SK-N-MC (cell line): ENCODE measurements around the gene NCOA6.

ENCODE experiments used
- DNase-seq: peaks from one replicate; pipeline ENCODE4 v3.0.0-alpha.2; 2011; ENCODE audit warnings: low read depth, low spot score
- H3K27ac ChIP-seq: fragments of 200-600 bp; sonication (generic); 2 replicates; pipeline ENCODE4 v1.5.1; 2016; ENCODE audit warnings: mixed run types
- H3K36me3 ChIP-seq: fragments of 200-600 bp; sonication (generic); 2 replicates; pipeline ENCODE4 v1.6.1; 2017; ENCODE audit warnings: antibody characterized with exemption, low read length, mixed read lengths; ENCODE audit not compliant: insufficient read depth
- H3K4me3 ChIP-seq: fragments of 200-600 bp; sonication (generic); 2 replicates; pipeline ENCODE4 v1.5.1; 2016
- H3K9ac ChIP-seq: fragments of 200-600 bp; sonication (generic); 2 replicates; pipeline ENCODE4 v1.8.0; 2017; ENCODE audit warnings: mixed run types, mixed read lengths; ENCODE audit not compliant: insufficient read length
- H3K9me3 ChIP-seq: fragments of 200-600 bp; sonication (generic); 2 replicates; pipeline ENCODE4 v1.6.1; 2017; ENCODE audit warnings: low read depth, mild to moderate bottlenecking, antibody characterized with exemption, low read length, moderate library complexity, mixed read lengths
- EZH2 ChIP-seq: fragments of 200-600 bp; sonication (generic); IDR thresholded peaks from one replicate; pipeline ENCODE4 v1.6.1; 2017; ENCODE audit warnings: antibody characterized with exemption
- FOXP2 ChIP-seq: optimal IDR thresholded peaks from 2 replicates; pipeline ENCODE3; 2011; ENCODE audit warnings: mild to moderate bottlenecking, moderate library complexity; ENCODE audit not compliant: insufficient read depth; ENCODE audit errors: extremely low read length, control extremely low read depth
- POLR2AphosphoS5 ChIP-seq: IDR thresholded peaks from 2 replicates; pipeline ENCODE4 v1.6.1; 2012; ENCODE audit warnings: mild to moderate bottlenecking, low read depth, low read length, borderline replicate concordance

The NCOA6 gene

DNA sequence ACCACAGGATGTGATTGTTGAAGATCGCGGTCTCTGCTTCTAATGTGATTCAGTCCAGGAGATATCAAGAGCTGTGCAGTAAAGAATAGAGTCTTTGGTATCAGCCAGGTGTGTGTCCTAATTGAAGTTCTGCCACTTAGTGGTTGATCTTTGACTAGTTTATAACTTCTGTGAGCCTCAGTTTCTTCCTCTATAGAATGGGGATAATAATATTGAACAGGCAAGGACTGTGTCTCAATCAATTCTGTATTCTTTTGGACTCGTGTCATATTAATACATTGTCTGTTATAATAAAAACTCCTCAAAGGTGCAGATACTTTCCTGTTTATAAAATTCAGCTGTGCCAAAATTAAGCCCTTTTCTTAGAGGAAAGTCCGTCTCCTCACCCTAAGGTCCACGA is 23.1 kb upstream of the NCOA6 start:
- H3K4me3 ChIP-seq: no peak overlapping the region
- no peak overlapping the region for H3K27ac ChIP-seq
- H3K9me3 ChIP-seq: no peaks in the 10 kb centered on the region
- H3K36me3 ChIP-seq: no peaks in the 10 kb centered on the region; the same call in 1 of the 2 replicates
- H3K9ac ChIP-seq: no peak overlapping the region
- TF ChIP-seq POLR2AphosphoS5 (no peak), EZH2 (no peak), FOXP2 (no peak)
- no peak for DNase-seq

DNA sequence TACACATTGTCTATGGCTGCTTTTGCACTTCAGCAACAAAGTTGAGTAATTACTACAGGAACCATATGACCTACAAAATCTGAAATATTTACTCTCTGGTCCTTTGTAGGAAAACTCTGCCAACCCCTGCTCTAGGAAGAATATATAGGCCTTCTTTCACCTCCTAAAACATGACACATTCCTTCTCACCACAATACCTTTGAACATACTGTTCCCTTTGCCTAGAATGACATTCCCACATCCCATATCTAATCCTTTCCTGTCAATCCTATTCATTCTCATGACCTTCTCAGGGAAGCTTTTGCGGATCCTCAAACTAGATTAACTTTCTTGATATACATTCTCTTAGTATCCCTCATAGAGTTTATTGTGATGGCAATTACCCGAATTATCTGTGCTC is 18.0 kb upstream of the NCOA6 start:
- TF ChIP-seq FOXP2: no peak
- H3K9me3 ChIP-seq: no peaks in the 10 kb centered on the region
- no peak for DNase-seq
- no peaks in the 10 kb centered on the region for H3K36me3 ChIP-seq
- no peak overlapping the region for H3K27ac ChIP-seq
- H3K4me3 ChIP-seq: no peak overlapping the region
- H3K9ac ChIP-seq: no peak overlapping the region

DNA sequence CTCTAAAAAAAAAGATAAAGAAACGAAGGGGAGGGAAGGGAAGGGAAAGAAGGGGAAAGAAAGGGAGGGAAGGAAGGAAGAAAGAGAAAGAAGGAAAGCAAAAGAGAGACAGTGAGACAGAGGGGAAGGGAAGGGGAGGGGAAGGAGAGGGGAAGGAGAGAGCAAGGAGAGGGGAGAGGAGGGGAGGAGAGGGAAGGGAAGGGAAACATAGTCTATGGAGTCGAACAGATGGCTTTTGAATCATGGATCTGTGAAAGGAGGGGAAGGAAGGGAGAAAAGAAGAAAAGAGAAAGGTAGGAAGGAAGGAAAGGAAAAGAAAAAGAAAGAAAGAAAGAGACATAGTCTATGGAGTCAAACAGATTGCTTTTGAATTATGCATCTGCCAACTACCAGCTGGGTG is 16.7 kb upstream of the NCOA6 start:
- H3K36me3 ChIP-seq: no peaks in the 10 kb centered on the region
- H3K27ac ChIP-seq: no peak overlapping the region
- no peak overlapping the region for H3K4me3 ChIP-seq
- H3K9me3 ChIP-seq: no peaks in the 10 kb centered on the region
- no peak for DNase-seq
- no peak overlapping the region for H3K9ac ChIP-seq
- TF ChIP-seq FOXP2: no peak
- TF ChIP-seq POLR2AphosphoS5: no peak
- no peak for TF ChIP-seq EZH2

DNA sequence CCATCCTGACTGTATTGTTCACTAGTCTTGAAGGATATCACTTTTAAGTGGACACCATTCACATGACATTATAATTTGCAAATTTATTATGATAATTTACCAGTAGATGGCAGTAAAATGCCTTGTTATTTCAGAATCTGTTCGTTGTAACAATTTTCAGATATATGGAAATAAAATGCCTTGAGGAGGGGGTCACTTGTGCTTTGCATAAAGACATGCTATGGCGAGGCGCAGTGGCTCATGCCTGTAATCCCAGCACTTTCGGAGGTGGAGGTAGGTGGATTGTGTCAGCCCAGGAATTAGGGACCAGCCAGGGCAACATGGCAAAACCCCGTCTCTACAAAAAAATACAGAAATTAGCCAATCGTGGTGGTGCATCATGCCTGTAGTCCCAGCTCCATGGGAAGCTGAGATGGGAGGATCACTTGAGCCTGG is 9.0 kb upstream of the NCOA6 start:
- no peak overlapping the region for H3K9ac ChIP-seq
- no peaks in the 10 kb centered on the region for H3K36me3 ChIP-seq
- no peak overlapping the region for H3K27ac ChIP-seq
- H3K9me3 ChIP-seq: no peaks in the 10 kb centered on the region
- peak overlapping the region; percentile 63 for H3K4me3 ChIP-seq
- peak; percentile 18 for DNase-seq
- TF ChIP-seq POLR2AphosphoS5 (no peak), FOXP2 (no peak), EZH2 (no peak)

DNA sequence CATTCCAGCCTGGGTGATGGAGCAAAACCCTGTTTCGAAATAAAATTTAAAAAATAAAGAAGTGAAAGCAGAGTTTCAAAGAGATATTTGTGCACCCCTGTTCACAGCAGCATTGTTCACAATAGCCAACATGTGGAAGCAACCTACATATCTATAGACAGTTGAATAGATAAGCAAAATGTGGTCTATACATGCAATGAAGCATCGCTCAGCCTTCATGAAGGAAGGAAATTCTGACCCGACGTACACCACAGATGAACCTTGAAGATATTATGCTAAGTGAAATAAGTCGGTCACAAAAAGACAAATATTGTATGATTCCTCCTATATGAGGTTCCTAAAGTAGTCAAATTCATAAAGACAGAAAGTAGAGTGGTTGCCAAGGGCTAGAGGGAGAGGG is 6.5 kb upstream of the NCOA6 start:
- Histone ChIP-seq H3K9ac (no peak overlapping the region), H3K9me3 (no peaks in the 10 kb centered on the region), H3K36me3 (no peaks in the 10 kb centered on the region), H3K27ac (no peak overlapping the region), H3K4me3 (no peak overlapping the region)
- TF ChIP-seq POLR2AphosphoS5 (no peak), FOXP2 (no peak), EZH2 (no peak)
- no peak for DNase-seq

DNA sequence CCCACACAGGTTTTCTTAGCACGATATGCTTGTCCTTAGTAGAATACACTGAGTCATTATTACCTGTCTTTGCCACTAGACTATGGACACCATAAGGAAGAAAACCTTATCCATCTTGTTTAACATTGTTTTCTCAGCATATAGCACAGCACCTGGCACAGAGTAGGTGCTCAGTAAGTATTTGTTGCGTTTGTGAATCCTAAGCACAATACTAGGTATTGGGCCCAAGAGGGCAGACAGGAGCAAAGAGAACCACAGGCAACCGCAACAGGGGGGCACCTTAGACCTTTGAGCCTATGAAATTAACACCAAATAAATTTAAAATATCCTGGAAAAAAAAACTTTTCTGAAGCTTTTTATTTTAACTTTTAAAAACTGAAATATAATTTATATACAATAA is 3.7 kb upstream of the NCOA6 start:
- no peak overlapping the region for H3K9ac ChIP-seq
- H3K27ac ChIP-seq: no peak overlapping the region
- no peaks in the 10 kb centered on the region for H3K9me3 ChIP-seq
- no peaks in the 10 kb centered on the region for H3K36me3 ChIP-seq
- DNase-seq: no peak
- TF ChIP-seq FOXP2 (no peak), POLR2AphosphoS5 (no peak), EZH2 (no peak)
- no peak overlapping the region for H3K4me3 ChIP-seq

DNA sequence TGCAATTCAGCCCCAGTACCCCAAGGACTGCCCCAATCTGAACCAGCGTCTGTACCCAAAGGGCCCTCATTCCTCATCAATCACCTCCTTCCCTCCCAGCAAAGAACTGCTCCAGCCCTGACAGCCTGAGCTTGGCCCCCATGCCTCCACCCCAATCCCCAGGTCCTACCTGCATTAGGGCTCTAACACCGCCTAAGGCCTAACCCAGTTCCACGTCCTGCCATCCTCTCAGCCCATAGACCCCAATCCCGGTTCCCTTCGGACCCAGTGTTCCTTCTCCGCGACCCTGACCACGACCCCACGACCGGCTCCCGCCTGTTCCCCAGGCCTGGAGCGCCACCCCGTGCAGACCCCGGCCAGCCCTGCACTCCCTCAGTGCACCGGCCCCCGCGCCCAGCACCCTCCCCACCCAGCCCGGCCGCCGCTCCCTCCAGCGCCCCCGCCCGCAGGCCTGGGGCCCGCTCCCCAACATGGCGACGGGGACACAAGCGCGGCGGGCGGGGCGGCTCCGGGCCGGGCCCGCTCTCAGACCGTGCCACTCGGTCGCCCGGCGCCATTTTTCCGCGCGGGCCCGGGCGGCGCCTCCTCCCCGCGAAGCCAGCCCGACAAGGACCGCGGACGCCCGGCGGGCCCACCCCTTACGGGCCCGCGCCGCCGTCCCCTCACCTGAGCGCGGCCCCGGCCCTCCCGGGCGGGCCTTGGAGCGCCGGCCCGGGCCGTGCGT is 483 bp downstream of the NCOA6 start:
- H3K4me3 ChIP-seq: peak overlapping the region; percentile 83
- TF ChIP-seq POLR2AphosphoS5: no peak
- no peak for TF ChIP-seq EZH2
- TF ChIP-seq FOXP2: no peak
- H3K9me3 ChIP-seq: no peaks in the 10 kb centered on the region
- H3K27ac ChIP-seq: peak overlapping the region; percentile 2; the same call in 1 of the 2 replicates
- H3K36me3 ChIP-seq: 0 out of 2 replicates have a peak, but pooled peaks cover 7% of the 10 kb centered on the region
- peak overlapping the region; percentile 91 for H3K9ac ChIP-seq
- no peak for DNase-seq

DNA sequence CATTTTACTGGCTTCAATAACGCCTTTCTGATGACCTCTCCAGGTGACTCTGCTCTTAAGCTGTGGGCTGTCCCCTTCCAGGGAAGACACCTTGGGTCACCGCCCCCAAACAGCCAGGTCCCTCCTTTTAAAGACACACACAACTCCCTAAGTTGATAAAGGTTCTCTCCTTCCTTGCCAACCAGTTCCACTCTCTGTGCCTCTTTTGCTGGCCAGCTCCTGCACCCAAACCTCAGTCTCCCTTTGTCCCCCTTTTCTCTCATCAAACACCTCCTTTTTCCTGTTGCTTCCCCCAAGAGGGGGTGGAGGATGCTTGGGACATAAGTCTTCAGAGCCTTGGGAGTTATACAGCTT is 1.0 kb downstream of the NCOA6 start:
- TF ChIP-seq FOXP2 (no peak), POLR2AphosphoS5 (peak; percentile 43; the same call in 1 of the 2 replicates)
- H3K9ac ChIP-seq: peak overlapping the region; percentile 91
- DNase-seq: no peak
- H3K9me3 ChIP-seq: no peaks in the 10 kb centered on the region
- H3K27ac ChIP-seq: no peak overlapping the region
- H3K4me3 ChIP-seq: peak overlapping the region; percentile 83
- peaks cover 7% of the 10 kb centered on the region; the same call in 1 of the 2 replicates for H3K36me3 ChIP-seq

DNA sequence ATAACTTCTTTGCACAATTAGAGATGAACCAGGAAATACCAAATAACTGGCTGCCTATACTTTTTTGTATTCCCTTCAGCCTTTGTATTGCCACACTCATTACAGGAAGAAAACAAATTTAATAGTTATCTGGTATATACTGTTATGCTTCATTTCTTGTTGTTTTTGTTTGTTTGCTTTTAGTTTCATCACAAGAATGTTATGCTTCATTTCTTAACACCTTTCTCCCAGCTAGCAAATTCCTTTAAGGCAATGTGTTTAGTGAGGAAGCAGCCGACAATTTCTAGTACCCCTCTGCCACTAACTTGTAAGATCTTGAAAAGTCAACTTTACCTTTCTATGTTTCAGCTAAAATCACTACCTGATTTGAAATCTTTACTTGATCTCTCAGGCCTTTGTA is 1.4 kb downstream of the NCOA6 start:
- Histone ChIP-seq H3K9me3 (no peaks in the 10 kb centered on the region), H3K4me3 (peak overlapping the region; percentile 83), H3K9ac (peak overlapping the region; percentile 91), H3K36me3 (peaks cover 7% of the 10 kb centered on the region; the same call in 1 of the 2 replicates), H3K27ac (no peak overlapping the region)
- TF ChIP-seq EZH2: no peak
- no peak for TF ChIP-seq POLR2AphosphoS5
- TF ChIP-seq FOXP2: no peak
- DNase-seq: no peak
